ENCODE measurements around the gene CPA2. TPM values are rescaled to one million over a fixed set of nuclear protein-coding genes. Genes with fewer than 3 reads are reported as not detected.

CPA2 gene
- total and polyA plus RNA-seq, 7 donors, result 0.23 to 0.32 (median 0.30) TPM; not detected in 4

GRCh38 chr7:130324306-130324943, 57.8 kb downstream of the CPA2 start:
- TF ChIP-seq, protein P1, sequence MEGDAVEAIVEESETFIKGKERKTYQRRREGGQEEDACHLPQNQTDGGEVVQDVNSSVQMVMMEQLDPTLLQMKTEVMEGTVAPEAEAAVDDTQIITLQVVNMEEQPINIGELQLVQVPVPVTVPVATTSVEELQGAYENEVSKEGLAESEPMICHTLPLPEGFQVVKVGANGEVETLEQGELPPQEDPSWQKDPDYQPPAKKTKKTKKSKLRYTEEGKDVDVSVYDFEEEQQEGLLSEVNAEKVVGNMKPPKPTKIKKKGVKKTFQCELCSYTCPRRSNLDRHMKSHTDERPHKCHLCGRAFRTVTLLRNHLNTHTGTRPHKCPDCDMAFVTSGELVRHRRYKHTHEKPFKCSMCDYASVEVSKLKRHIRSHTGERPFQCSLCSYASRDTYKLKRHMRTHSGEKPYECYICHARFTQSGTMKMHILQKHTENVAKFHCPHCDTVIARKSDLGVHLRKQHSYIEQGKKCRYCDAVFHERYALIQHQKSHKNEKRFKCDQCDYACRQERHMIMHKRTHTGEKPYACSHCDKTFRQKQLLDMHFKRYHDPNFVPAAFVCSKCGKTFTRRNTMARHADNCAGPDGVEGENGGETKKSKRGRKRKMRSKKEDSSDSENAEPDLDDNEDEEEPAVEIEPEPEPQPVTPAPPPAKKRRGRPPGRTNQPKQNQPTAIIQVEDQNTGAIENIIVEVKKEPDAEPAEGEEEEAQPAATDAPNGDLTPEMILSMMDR (IDR thresholded peaks at IDR 0.05), result no peak
- ATAC-seq (no peak), DNase-seq (no peak)
- Histone ChIP-seq H3K4me1 (no peaks in the 10 kb centered on the region), H3K36me3 (ENCODE audit: insufficient read depth in 1 of 2, low read depth in 1 of 2) (no peaks in the 10 kb centered on the region), H3K4me3 (no peak overlapping the region), H3K9me3 (no peaks in the 10 kb centered on the region), H3K27me3 (ENCODE audit: insufficient read depth in 3 of 3, low read length in 2 of 3) (no peaks in the 10 kb centered on the region), H3K27ac (peak overlapping the region; percentile 41)
- WGBS, 3 donors, result 84 to 88% (median 85%) methylated on average over 10 of the region's 10 CpGs
- intact Hi-C loops (cut with DNase I), result no loop called here

- DNase-seq (no peak), ATAC-seq (no peak)
- Histone ChIP-seq H3K4me3 (no peak overlapping the region), H3K36me3 (ENCODE audit: insufficient read depth in 1 of 2, low read depth in 1 of 2) (no peaks in the 10 kb centered on the region), H3K9me3 (no peaks in the 10 kb centered on the region), H3K27ac (no peak overlapping the region), H3K4me1 (no peaks in the 10 kb centered on the region), H3K27me3 (ENCODE audit: insufficient read depth in 3 of 3, low read length in 2 of 3) (no peaks in the 10 kb centered on the region)
- TF ChIP-seq, protein P1 (IDR thresholded peaks at IDR 0.05), result no peak
- intact Hi-C loops (cut with DNase I), result no loop called here
- 84 to 88% (median 84%) methylated on average over 3 of the region's 3 CpGs for WGBS, 3 donors
Observed at GRCh38 chr7:130329681-130330080, 63.0 kb downstream of the CPA2 start.

DNA sequence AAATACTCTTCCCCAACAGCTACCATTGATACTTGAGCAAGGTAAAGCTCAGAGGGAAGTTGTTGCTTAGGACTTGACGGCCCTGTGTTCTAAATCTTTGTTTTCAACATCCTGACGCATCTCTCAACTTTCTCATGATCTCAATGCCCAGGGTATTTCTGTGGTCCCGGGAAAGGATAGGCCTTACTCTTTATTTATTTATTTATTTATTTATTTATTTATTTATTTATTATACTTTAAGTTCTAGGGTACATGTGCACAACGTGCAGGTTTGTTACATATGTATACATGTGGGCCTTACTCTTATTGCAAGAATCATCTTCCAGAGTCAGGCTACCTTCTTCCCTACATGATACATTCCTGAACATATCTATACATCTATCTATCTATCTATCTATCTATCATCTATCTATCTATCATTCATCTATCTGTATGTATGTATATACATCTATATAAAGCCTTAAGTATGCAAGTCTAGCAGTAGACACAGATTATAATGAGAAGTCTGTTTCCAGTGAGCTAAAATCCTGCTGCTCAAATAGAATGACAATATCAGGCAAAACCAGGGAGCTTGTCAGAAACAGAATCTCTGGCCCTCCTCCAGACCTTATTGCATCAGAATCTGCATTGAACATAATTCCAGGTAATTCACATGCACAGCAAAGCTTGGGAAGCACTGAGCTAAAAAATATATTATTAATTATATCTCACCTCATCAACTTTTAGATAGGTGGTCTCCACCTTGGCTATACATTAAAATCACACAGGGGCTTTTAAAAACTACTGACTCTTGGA, 65.8 kb downstream of the CPA2 start:
- intact Hi-C loops (cut with DNase I), result no loop called here
- ATAC-seq (no peak), DNase-seq (no peak)
- H3K4me3 ChIP-seq, result no peak overlapping the region
- H3K9me3 ChIP-seq, result no peaks in the 10 kb centered on the region
- no peaks in the 10 kb centered on the region for H3K36me3 ChIP-seq (ENCODE audit: insufficient read depth in 1 of 2, low read depth in 1 of 2)
- no peaks in the 10 kb centered on the region for H3K27me3 ChIP-seq (ENCODE audit: insufficient read depth in 3 of 3, low read length in 2 of 3)
- TF ChIP-seq, protein P1 (IDR thresholded peaks at IDR 0.05), result no peak
- 92 to 95% (median 93%) methylated on average over 4 of the region's 4 CpGs for WGBS, 3 donors
- H3K4me1 ChIP-seq, result no peaks in the 10 kb centered on the region
- H3K27ac ChIP-seq, result no peak overlapping the region

GRCh38 chr7:130333832-130334231, 67.2 kb downstream of the CPA2 start:
- ATAC-seq, result no peak

More at GRCh38 chr7:130333832-130334231, 67.2 kb downstream of the CPA2 start:
- no peak overlapping the region for H3K4me3 ChIP-seq
- no peaks in the 10 kb centered on the region for H3K27me3 ChIP-seq (ENCODE audit: insufficient read depth in 3 of 3, low read length in 2 of 3)
- 83 to 90% (median 88%) methylated on average over 2 of the region's 2 CpGs for WGBS, 3 donors
- intact Hi-C loops (cut with DNase I), result no loop called here
- DNase-seq, result no peak
- H3K9me3 ChIP-seq, result no peaks in the 10 kb centered on the region
- H3K36me3 ChIP-seq (ENCODE audit: insufficient read depth in 1 of 2, low read depth in 1 of 2), result no peaks in the 10 kb centered on the region
- no peak overlapping the region for H3K27ac ChIP-seq
- no peaks in the 10 kb centered on the region for H3K4me1 ChIP-seq
- TF ChIP-seq, protein P1 (IDR thresholded peaks at IDR 0.05), result no peak
